Fibroblast of upper back skin (primary cell): Measurements from ENCODE around the gene RNF130.

ENCODE experiments used
- DNase-seq: peaks from one replicate; pipeline ENCODE4 v3.0.0-alpha.2; 2013

RNF130 gene

GRCh38 chr5:180084638-180085561, 13.3 kb upstream of the RNF130 start:
- no peak for DNase-seq

DNA sequence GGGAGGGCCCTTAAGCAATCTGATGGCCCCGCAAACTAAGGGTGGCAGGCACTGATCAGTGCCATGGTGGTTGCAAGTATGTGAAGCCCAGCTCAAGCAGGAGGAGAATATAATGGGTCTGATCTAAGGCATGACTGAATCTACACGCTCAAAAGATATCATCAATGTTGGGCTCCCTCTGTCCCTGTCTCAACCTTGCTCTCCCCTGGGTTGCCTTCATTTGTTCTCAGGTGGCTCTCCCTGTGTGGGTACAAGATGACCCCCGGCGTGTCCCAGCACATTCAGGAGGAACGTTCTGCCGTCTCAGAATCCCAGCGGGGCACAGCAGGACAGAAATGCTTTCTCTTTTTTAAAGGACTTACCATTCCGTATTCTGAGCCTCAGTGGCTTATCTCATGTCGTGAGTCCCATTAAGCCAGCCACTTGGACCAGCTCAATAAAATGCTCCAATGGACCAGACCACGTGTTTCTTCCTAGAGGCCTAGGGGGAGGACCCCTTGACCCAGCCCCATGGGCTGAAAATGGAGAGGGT, 12.0 kb upstream of the RNF130 start:
- no peak for DNase-seq

DNA sequence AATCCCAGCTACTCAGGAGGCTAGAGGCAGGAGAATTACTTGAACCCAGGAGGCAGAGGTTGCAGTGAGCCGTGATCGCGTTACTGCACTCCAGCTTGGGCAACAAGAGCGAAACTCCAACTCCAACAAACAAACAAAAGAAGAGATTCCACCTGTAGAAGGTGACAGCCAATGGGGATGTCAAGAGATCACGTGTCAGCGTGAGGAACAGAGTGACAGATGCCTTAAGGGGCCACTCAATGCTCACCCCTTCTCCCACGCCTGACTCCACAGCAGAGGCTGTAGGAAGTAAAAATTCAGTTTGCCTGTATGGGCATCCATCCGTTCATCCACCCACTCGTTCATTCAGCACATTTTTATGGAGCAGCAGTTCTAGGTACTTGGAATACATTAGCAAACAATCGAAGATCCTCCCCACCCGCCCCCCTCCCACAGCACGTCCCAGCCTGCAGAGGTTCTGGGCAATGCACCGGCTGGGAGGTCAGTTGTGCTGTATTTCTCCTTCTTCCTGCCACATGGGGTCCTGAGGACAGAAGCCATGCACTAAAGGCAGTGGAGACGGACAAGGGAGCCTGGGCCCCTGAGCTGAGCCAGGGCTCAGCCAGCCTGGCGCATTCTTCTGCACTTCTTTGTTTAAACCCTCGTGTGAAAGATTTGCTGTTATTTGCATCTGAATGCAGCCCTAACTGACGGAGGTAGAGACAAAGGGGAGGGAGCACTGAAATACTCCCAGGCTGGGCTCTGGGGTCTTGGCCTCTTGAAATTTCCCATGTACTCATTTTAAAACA, 11.3 kb upstream of the RNF130 start:
- DNase-seq: no peak

DNA sequence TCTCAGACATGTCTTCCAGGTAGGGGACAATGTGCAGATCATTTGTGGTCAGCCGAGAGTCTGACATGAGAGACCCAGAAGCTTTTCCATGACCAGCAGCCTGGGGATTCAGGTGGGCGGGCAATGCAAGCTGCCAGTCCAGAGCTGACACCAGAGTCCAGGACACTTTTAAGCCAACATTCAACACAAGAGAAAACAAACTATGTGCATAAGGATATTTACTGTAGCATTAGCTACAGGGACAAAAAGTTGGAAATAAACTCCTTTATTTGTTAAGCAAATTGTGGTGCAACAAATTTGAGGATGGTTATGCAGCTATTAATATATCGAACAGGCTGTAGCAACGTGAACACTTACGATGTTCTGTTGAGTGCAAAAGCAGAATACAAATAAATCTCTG, 9.9 kb upstream of the RNF130 start:
- no peak for DNase-seq

- DNase-seq: no peak
Observed at GRCh38 chr5:180080486-180081280, 9.1 kb upstream of the RNF130 start.

DNA sequence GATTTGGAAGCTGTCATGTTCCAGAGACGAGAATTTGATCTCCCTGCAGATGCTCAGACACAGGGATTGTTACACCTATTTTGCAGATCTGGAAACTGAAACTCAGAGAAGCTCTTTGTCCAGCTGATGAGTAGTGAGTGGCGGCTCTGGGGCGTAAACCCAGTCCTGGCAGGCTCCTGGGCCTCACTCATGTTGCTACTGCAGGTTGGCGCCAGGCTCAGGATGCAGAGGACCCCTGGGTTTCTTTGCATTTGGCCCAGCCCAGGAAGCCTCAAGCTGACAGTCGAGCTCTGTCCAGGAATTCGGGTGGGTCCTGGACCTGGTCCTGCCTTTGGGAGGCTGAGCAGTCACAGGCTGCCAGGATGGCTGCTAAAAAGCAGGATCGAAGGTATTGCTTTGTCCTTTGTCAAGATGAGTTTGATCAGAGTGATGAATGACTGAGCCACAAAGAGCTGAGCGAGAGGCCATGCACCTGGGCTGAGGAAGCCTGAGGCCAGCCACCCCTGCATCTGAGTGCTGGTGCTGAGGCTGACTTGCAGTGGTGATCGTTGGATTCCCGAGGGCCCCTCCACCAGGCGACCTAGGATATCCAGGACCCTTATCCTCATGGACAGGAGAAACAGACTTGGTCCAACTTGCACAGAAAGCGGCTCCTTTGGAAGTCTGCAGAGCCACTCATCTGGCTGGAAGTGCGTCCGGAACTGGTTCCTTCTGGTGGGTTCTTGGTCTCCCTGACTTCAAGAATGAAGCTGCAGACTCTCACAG, 8.3 kb upstream of the RNF130 start:
- no peak for DNase-seq

DNA sequence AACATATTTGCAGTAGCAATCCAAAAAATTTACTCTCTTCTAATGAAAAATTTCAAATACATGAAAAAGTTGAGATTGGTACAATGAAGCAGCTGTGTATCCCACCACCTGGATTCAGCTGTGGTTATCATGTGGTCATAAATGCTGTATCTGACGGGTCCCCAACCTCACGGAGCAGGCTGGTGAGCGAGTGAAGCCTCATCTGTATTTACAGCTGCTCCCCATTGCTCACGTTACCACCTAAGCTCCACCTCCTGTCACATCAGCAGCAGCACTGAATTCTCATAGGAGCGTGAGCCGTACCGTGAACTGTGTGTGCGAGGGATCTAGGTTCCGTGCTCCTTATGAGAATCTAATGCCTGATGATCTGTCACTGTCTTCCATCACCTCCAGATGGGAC, 6.8 kb upstream of the RNF130 start:
- no peak for DNase-seq

- no peak for DNase-seq
Observed at GRCh38 chr5:180077594-180078284, 6.2 kb upstream of the RNF130 start.

GRCh38 chr5:180075703-180076102, 4.1 kb upstream of the RNF130 start:
- DNase-seq: no peak

DNA sequence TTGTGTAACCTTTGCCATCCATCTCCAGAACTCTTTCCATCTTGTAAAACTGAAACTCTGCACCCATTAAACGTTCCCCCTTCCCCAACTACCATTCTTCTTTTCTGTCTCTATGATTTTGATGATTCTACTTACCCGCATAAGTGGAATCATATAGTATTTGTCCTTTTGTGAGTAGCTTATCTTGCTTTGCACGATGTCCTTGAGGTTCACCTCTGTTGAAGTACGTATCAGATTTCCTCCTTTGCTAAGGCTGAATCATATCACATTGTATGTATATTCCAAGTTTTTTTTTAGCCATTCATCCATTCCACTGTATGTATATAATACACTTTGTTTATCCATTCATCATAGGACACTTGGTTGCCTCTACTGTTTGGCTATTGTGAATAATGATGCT, 2.9 kb upstream of the RNF130 start:
- no peak for DNase-seq

GRCh38 chr5:180072556-180072955, 997 bp upstream of the RNF130 start:
- no peak for DNase-seq

GRCh38 chr5:180072256-180072548, 643 bp upstream of the RNF130 start:
- no peak for DNase-seq

DNA sequence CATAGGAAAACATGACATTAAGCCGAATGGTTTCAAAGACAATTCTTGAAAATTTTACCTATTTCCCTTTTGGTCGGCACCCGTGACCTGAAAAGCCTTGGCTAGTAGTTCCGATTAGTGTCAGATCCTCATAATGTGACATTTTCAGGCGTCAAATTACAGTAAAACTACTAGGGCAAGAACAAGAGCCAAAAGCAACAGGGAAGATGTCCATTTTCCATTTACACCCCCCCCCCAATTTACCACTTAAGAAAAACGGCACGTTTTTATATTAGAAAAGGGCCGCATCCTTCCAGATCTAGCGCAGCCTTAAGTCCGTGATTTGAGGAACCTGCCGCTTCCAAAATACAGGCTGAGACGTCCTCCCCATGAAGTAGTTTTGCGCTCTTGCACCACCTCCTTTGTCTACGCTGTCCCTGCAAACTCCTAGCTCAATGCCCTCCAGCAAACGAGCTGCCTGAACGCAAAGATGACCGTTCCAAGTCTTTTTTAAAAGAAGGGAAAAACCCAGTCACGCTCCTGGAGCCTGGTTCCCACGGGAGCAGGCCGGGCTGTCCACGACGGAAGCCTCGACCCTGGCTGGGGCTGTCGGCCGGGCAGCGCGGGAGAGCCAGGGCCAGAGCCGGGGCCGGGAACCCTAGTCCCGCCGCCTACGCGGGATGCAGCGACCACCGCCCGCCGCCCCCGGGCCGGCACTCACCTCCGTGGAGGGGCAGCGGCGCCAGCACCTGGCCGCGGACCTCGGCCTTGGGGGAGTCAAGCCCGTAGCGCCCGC, 616 bp downstream of the RNF130 start:
- DNase-seq: peak; percentile 44

- peak; percentile 5 for DNase-seq
Observed at GRCh38 chr5:180069589-180070247, 1.8 kb downstream of the RNF130 start.

DNA sequence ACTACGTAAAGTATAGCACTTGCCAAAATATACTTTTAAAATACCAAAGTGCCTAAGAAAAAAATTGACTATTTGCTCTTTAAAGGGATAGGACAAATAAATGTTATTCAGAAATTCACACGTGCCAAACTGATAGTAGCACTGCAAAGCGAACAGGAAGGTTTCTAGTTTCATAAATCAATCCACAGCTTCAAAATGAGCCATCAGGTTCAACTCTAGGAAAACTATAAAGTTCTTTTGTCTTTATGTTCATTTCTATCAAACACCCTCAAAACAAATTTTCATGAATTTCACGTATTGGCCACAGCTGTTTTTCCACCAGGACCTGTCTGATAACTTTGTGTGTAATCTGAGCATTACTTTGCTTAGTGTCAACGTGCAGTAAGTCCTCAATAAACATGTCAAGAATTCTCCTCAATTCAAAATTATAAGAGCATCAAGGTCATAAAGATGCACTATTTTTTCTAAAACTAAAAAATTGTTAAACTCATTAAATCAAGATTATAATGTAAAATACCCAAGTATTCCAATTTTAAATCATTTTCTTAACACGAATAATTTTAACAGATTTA, 3.0 kb downstream of the RNF130 start:
- no peak for DNase-seq

DNA sequence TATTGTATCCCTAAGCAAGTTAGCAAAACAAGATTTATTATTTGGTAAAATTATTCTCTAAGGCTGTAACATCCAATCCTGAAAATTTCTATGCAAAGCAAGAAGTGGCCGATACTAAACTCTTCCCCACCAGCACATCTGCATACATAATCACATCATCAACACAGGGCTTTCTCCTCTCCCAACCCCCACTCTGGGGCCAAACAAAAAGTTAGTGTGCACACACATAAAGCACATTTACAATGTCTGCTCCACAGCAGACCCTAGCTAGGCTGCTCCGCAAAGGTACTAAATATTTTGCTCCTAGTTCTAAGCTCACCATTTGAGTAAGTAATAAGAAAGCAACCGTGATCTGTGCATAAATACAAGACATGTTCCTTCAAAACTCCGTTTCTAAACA, 3.6 kb downstream of the RNF130 start:
- no peak for DNase-seq

GRCh38 chr5:180060192-180060591, 11.4 kb downstream of the RNF130 start:
- no peak for DNase-seq

- DNase-seq: no peak
Observed at GRCh38 chr5:180059326-180059725, 12.2 kb downstream of the RNF130 start.

GRCh38 chr5:180056153-180056552, 15.4 kb downstream of the RNF130 start:
- no peak for DNase-seq

GRCh38 chr5:180054226-180054625, 17.3 kb downstream of the RNF130 start:
- DNase-seq: no peak
